GM12878 (cell line): Measurements from ENCODE around the gene KIF1C. TPM values are rescaled to one million over a fixed set of nuclear protein-coding genes. Genes with fewer than 3 reads are reported as not detected.

Source experiments
- CUX1 ChIP-seq: IDR thresholded peaks from 2 replicates; pipeline ENCODE4 v1.6.1; 2012; ENCODE audit warnings: improper control_type of control experiment, low read depth, low read length; ENCODE audit not compliant: insufficient replicate concordance
- E2F4 ChIP-seq: IDR thresholded peaks from 2 replicates; pipeline ENCODE4 v1.6.1; 2012; ENCODE audit warnings: low read depth, low read length, improper control_type of control experiment
- EED ChIP-seq: sonication (generic); IDR thresholded peaks from 2 replicates; pipeline ENCODE4 v1.6.1; 2016; ENCODE audit warnings: antibody characterized with exemption, low read depth
- FOXM1 ChIP-seq: IDR thresholded peaks from 2 replicates; pipeline ENCODE4 v1.6.1; 2012; ENCODE audit warnings: low read depth, mild to moderate bottlenecking, inconsistent platforms, low read length, moderate library complexity
- LARP7 ChIP-seq: fragments of 450-650 bp; IDR thresholded peaks from 2 replicates; pipeline ENCODE4 v1.6.1; 2017; ENCODE audit warnings: mild to moderate bottlenecking
- MEF2B ChIP-seq: fragments of 450-650 bp; IDR thresholded peaks from 2 replicates; pipeline ENCODE4 v1.6.1; 2018; ENCODE audit warnings: mild to moderate bottlenecking, moderate library complexity; ENCODE audit not compliant: partially characterized antibody, poor library complexity, severe bottlenecking
- MYC ChIP-seq: IDR thresholded peaks from 2 replicates; pipeline ENCODE4 v1.6.1; 2011; ENCODE audit warnings: mild to moderate bottlenecking, low read length, moderate library complexity, inconsistent platforms; ENCODE audit not compliant: insufficient read depth, insufficient replicate concordance, insufficient read length, severe bottlenecking
- NKRF ChIP-seq: fragments of 450-650 bp; conservative IDR thresholded peaks from 2 replicates; pipeline ENCODE4 v1.6.1; 2017; ENCODE audit warnings: mild to moderate bottlenecking, moderate library complexity
- PKNOX1 ChIP-seq: fragments of 450-650 bp; IDR thresholded peaks from 2 replicates; pipeline ENCODE4 v1.6.1; 2016; ENCODE audit warnings: mild to moderate bottlenecking
- TARDBP ChIP-seq: IDR thresholded peaks from 2 replicates; pipeline ENCODE4 v1.6.1; 2016; ENCODE audit warnings: borderline replicate concordance
- TBL1XR1 ChIP-seq: IDR thresholded peaks from 2 replicates; pipeline ENCODE4 v1.6.1; 2012; ENCODE audit warnings: low read depth, low read length, improper control_type of control experiment
- TCF3 ChIP-seq: IDR thresholded peaks from 2 replicates; pipeline ENCODE4 v1.6.1; 2012; ENCODE audit warnings: low read depth, mild to moderate bottlenecking, low read length, borderline replicate concordance; ENCODE audit not compliant: insufficient read depth
- YBX1 ChIP-seq: fragments of 450-650 bp; IDR thresholded peaks from 2 replicates; pipeline ENCODE4 v1.6.1; 2016; ENCODE audit warnings: antibody characterized with exemption
- ZBED1 ChIP-seq: IDR thresholded peaks from 2 replicates; pipeline ENCODE4 v1.6.1; 2016; ENCODE audit warnings: borderline replicate concordance
- ZNF592 ChIP-seq: fragments of 450-650 bp; IDR thresholded peaks from 2 replicates; pipeline ENCODE4 v1.6.1; 2017; ENCODE audit warnings: mild to moderate bottlenecking, moderate library complexity
- polyA plus RNA-seq, 11 experiments: library from polyadenylated mRNA; depleted of rRNA in 4 of 11; unstranded in 6 of 11; stranded (reverse) in 5 of 11; fragments of >200 nt; fragmentation: Nextera tagmentation in 4 of 11; fragmentation: Illumina TruSeq in 1 of 11; extraction: Ambion mirVana in 4 of 11; extraction: Trizol in 1 of 11; gene quantifications; 1 replicate in 1 of 11; 2 replicates in 10 of 11; pipeline versions ENCODE4 v1.2.1 to v1.2.3, GENCODE V29; 2011 to 2016; ENCODE audit warnings: inconsistent platforms in 2 of 11, missing spikeins in 2 of 11, low read depth in 1 of 11
- total RNA-seq, 4 experiments: library from RNA; depleted of rRNA in 3 of 4; stranded (reverse); fragments of >200 nt in 3 of 4; fragmentation: Illumina TruSeq in 1 of 4; extraction: Trizol in 1 of 4; gene quantifications; 2 replicates each; pipeline versions ENCODE4 v1.2.1 to v1.2.3, GENCODE V29; 2013 to 2021

KIF1C gene
- total and polyA plus RNA-seq, 10 of the 15 experiments (the other 5 are each of a cell fraction or from before 2014, with no cell fraction given): 1.4 to 65.9 (median 21.1) TPM

- no peak for TF ChIP-seq CUX1
- no peak for TF ChIP-seq TBL1XR1
- peak; percentile 84 for TF ChIP-seq TCF3
- 0 out of 2 replicates have a peak, but pooled peaks have one; percentile 11 for TF ChIP-seq PKNOX1
- no peak for TF ChIP-seq ZNF592
- TF ChIP-seq LARP7: no peak
- TF ChIP-seq MEF2B: no peak
- no peak for TF ChIP-seq MYC
- no peak for TF ChIP-seq FOXM1
- TF ChIP-seq E2F4: no peak
- TF ChIP-seq YBX1: no peak
- no peak for TF ChIP-seq ZBED1
- TF ChIP-seq TARDBP: no peak; the same call in 1 of the 2 replicates
- TF ChIP-seq NKRF: no peak
- peak; percentile 37; the same call in 1 of the 2 replicates for TF ChIP-seq EED
Measured at GRCh38 chr17:4949321-4950074, 48.3 kb upstream of the KIF1C start (continued).
